ENCODE data around the gene JARID2. TPM values are rescaled to one million over a fixed set of nuclear protein-coding genes. Genes with fewer than 3 reads are reported as not detected.

The JARID2 gene
- total RNA-seq, 2 donors from 2014 or later = 8.3 to 12.8 TPM

DNA sequence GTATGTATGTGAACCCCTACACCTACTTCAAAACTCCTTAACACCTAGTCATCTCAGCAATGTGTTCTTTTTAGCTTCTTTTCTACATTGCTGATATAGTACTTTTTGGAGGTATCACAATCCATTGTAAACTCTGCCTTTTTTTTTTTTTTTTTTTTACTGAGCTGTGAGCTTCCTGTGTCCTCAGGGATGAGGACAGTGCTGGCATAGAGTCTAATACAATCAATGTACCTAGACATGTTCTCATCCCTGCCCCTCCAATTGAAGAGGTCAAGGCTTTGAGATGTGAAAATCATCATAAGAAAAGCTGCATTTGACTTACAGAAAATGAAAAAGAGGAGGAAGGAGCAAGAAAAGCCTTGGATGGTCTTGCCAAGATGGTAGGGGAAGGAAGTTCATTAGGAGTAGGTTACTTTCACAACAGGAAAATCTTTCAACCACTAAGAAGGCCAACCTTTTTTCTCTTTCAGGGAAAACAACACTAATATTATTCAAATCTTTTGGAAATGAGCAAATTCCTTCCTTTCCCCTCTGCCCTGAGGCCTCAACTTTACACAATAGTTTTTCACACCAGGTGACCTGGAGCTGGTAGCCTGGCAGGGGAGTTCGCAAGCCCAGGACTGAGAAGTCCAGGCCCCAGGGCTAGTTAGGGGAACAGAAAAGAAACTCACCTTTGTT, 2.8 kb upstream of the JARID2 start:
- Histone ChIP-seq H3K9me3 (no peaks in the 10 kb centered on the region), H3K27me3 (replicated peaks; ENCODE audit: insufficient read depth) (no peaks in the 10 kb centered on the region), H3K27ac (no peak overlapping the region), H3K36me3 (no peaks in the 10 kb centered on the region), H3K4me3 (no peak overlapping the region), H3K4me1 (ENCODE audit: control insufficient read depth in 1 of 2, low read depth in 2 of 2) (peaks cover 15 to 27% of the 10 kb centered on the region in 2 donors)
- TF ChIP-seq CTCF (IDR thresholded peaks at IDR 0.05) = no peak
- ATAC-seq (ENCODE audit: insufficient number of reproducible peaks, low FRiP score, low read depth) (no peak), DNase-seq (ENCODE audit: low spot score) (no peak)

DNA sequence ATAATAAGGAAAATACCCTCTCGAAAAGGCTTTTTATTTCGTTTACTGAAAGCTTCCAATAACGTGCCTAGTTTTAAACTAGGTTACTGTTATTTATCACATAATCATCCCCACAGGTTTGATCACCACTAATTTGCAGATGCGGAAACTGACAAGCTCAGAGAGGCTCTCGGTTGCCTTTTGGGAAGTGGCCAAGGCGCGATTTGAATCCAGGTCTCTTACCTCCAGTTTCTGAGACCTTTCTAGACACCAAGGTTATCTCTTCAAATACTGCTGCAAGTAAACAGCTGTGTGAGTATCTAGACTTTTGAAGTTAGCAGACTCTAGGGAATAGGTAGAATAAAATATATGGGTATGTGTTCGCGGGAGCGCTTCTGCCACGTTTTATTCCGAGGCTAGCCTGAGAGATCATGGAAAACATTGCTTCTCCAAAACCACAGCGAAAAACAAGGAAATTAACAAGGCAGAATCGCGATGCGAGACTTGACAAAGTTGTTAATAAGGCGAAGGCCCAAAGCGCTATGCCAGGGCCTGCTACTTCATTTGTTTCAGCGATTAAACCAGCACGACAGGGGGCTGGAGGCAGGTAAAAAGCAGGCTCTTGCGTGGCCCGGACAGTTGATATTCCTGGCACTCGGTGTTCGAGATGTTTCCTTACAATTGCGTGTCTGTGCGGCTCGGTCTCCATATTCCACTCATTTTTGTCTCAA, 1.8 kb upstream of the JARID2 start:
- Histone ChIP-seq H3K4me3 (peak overlapping the region; percentile 97), H3K9me3 (no peaks in the 10 kb centered on the region), H3K4me1 (ENCODE audit: control insufficient read depth in 1 of 2, low read depth in 2 of 2) (peaks cover 15 to 28% of the 10 kb centered on the region in 2 donors), H3K36me3 (no peaks in the 10 kb centered on the region), H3K27me3 (replicated peaks; ENCODE audit: insufficient read depth) (no peaks in the 10 kb centered on the region), H3K27ac (peak overlapping the region; percentile 60 to 88)
- ATAC-seq (ENCODE audit: insufficient number of reproducible peaks, low FRiP score, low read depth) (no peak), DNase-seq (ENCODE audit: low spot score) (no peak)
- no peak for TF ChIP-seq CTCF (IDR thresholded peaks at IDR 0.05)

DNA sequence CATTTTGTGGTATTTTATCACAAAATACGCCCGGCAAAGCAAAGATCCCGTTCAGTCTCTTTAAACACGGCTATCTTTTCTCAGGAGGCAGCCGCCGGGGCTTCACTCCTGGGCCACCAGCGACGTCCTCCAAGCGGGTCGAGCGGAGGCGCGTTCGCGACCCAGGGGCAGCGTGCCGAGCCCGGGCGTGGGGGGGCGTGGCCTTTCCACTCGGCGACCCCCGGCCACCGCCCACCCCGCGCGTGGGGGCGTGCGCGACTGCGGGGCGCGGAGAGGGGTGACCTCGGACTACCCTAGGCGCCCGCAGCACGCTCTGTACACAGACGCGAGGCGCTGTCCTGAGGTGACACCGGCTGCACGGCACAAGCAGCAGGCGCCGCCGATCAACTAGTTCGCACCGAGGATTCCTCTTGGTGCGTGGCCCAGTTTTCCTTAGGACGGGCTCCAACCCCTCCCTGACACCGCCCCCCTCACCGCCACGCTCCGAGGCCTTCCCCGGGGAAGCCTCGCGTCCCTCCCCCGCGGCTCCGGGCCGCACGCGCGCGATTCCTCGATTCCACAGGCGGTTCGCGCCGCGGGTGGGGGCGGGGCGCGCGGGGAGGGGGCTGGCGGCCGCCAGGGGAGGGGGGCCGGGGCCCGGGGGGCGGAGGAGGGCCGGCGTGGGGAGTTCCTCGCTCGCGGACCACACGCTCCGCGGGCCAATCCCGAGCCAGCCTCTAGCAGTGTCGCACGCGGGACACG, 1.1 kb upstream of the JARID2 start:
- no peaks in the 10 kb centered on the region for H3K36me3 ChIP-seq
- no peaks in the 10 kb centered on the region for H3K27me3 ChIP-seq (replicated peaks; ENCODE audit: insufficient read depth)
- H3K4me1 ChIP-seq (ENCODE audit: control insufficient read depth in 1 of 2, low read depth in 2 of 2) = peaks cover 11 to 26% of the 10 kb centered on the region in 2 donors
- DNase-seq (ENCODE audit: low spot score) (peak; percentile 31), ATAC-seq (ENCODE audit: insufficient number of reproducible peaks, low FRiP score, low read depth) (peak; percentile 10)
- no peaks in the 10 kb centered on the region for H3K9me3 ChIP-seq
- peak overlapping the region; percentile 60 to 88 for H3K27ac ChIP-seq
- H3K4me3 ChIP-seq = peak overlapping the region; percentile 97
- TF ChIP-seq CTCF (IDR thresholded peaks at IDR 0.05) = no peak

DNA sequence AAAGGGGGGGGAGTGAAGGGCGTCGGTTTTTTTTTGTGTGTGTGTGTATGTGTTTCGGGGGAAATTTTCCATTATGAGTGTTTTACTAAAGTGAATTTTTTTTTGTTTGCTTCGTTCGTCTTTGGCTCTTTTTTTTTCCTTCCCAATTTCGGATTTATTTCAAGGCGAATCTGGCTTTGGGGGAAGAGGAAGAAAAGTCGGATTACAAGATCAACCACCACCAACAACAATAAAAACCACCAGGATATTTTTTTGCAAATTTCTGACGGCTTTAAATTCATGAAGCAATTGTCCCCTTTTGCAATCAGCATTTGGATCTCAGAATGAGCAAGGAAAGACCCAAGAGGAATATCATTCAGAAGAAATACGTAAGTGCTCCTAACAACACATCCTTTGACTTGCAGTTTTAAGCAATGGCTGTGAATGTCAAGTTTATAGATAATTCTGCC, 372 bp downstream of the JARID2 start:
- H3K27ac ChIP-seq = peak overlapping the region; percentile 19 to 88
- no peak for DNase-seq (ENCODE audit: low spot score)
- no peaks in the 10 kb centered on the region for H3K27me3 ChIP-seq (replicated peaks; ENCODE audit: insufficient read depth)
- peaks cover 11 to 20% of the 10 kb centered on the region in 2 donors for H3K4me1 ChIP-seq (ENCODE audit: control insufficient read depth in 1 of 2, low read depth in 2 of 2)
- H3K4me3 ChIP-seq = peak overlapping the region; percentile 97
- H3K9me3 ChIP-seq = no peaks in the 10 kb centered on the region
- no peaks in the 10 kb centered on the region for H3K36me3 ChIP-seq
- no peak for TF ChIP-seq CTCF (IDR thresholded peaks at IDR 0.05)
- no peak for ATAC-seq (ENCODE audit: insufficient number of reproducible peaks, low FRiP score, low read depth)

All from thoracic aorta (tissue), 2 donors.